Subcutaneous abdominal adipose tissue (tissue), 5 donors: ENCODE results near the gene PLXNA4.

Experiments
- H3K27ac ChIP-seq: one replicate; pipeline ENCODE4 v1.7.0; 2013; ENCODE audit warnings: low read depth, mild to moderate bottlenecking, inconsistent platforms, low read length, moderate library complexity
- H3K27me3 ChIP-seq, 5 donors: one replicate each; pipeline ENCODE4 v1.7.0; 2013; ENCODE audit warnings: low read length in 5 of 5, inconsistent platforms in 1 of 5; ENCODE audit not compliant: control insufficient read depth in 5 of 5, insufficient read depth in 4 of 5
- H3K36me3 ChIP-seq, 5 donors: one replicate each; pipeline ENCODE4 v1.7.0; 2013; ENCODE audit warnings: low read length in 5 of 5; ENCODE audit not compliant: control insufficient read depth in 5 of 5, insufficient read depth in 5 of 5
- H3K4me1 ChIP-seq, 5 donors: one replicate each; pipeline ENCODE4 v1.7.0; 2013; ENCODE audit warnings: low read length in 5 of 5, mild to moderate bottlenecking in 3 of 5, moderate library complexity in 1 of 5; ENCODE audit not compliant: control insufficient read depth in 5 of 5, insufficient read depth in 5 of 5
- H3K4me3 ChIP-seq, 5 donors: one replicate each; pipeline ENCODE4 v1.7.0; 2013; ENCODE audit warnings: low read length in 5 of 5, low read depth in 1 of 5
- H3K9ac ChIP-seq, 5 donors: one replicate each; pipeline ENCODE4 v1.7.0; 2013; ENCODE audit warnings: low read length in 5 of 5, mild to moderate bottlenecking in 4 of 5, moderate library complexity in 3 of 5
- H3K9me3 ChIP-seq, 5 donors: one replicate each; pipeline ENCODE4 v1.7.0; 2013; ENCODE audit warnings: low read length in 5 of 5; ENCODE audit not compliant: control insufficient read depth in 5 of 5
- donor health status: healthy.
- donor health status: healthy.
- donor health status: healthy.
- donor health status: healthy.
- donor health status: healthy.

PLXNA4 gene

DNA sequence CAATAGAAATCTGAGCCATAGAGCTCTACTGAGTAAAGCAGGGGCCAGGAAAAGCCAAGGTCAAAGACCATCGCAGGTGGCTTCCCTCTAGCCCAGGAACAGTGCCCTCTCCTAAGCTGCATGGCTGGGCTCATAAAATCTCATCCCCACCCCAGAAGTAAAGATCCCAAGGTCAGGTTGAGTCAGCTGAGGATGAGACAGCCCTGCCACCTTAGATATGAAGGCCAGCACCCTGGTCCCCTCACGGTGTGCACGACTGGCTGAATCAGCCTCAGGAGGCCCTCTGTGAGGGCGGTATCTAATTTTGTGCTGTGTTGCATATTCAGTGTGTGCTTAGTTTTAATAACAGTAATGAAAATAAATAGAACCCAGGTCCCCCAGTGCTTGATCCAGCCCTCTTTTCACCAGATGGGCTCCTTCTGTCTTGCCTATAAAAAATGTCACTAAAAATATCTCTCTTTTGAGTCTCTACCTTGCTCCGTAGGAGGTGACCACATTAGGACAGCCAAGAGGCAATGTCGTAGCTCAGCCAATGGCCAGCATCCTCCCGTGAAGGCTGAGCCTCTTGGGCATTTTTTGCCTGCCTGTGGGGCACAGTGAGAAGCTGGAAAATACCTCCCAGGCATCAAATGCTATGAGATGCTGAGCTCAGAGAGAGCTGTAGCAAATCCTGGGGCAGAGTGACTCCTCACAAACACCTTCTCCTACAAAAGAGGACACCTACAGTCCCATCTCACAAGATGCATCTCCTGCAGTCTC, 424.0 kb downstream of the PLXNA4 start:
- H3K36me3 ChIP-seq: peaks cover 0 to 43% (median 34%) of the 10 kb centered on the region in 5 donors
- no peak overlapping the region for H3K27ac ChIP-seq
- H3K4me3 ChIP-seq: no peak overlapping the region
- no peak overlapping the region for H3K9ac ChIP-seq
- H3K4me1 ChIP-seq: no peaks in the 10 kb centered on the region
- H3K27me3 ChIP-seq: no peaks in the 10 kb centered on the region
- no peaks in the 10 kb centered on the region for H3K9me3 ChIP-seq

DNA sequence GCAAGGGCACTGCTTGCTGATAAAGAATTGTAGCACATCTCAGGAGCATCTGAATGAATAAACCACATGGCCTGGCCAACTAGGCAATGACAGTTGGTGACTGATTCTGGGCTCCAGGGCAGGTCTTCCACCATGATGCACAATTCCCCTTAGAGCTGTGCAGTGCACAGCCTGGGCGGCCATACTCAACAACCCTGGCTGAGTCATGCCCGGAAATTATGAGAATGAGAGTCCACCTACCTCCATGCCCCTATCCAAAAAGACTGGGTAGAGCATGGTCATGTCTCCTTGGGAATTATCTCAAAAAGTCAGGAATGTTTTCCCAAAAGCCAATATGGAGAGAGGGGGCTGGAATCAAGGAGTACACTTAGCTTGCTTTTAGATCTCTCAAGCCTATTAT, 425.6 kb downstream of the PLXNA4 start:
- Histone ChIP-seq H3K36me3 (peaks cover 0 to 40% (median 30%) of the 10 kb centered on the region in 5 donors), H3K27me3 (no peaks in the 10 kb centered on the region), H3K4me1 (no peaks in the 10 kb centered on the region), H3K4me3 (no peak overlapping the region), H3K9ac (no peak overlapping the region), H3K9me3 (no peaks in the 10 kb centered on the region), H3K27ac (no peak overlapping the region)

- peaks cover 0 to 6% (median 4%) of the 10 kb centered on the region in 5 donors for H3K4me1 ChIP-seq
- no peaks in the 10 kb centered on the region for H3K27me3 ChIP-seq
- peaks cover 0 to 41% (median 30%) of the 10 kb centered on the region in 5 donors for H3K36me3 ChIP-seq
- H3K9ac ChIP-seq: no peak overlapping the region
- H3K4me3 ChIP-seq: no peak overlapping the region
- H3K27ac ChIP-seq: no peak overlapping the region
- H3K9me3 ChIP-seq: no peaks in the 10 kb centered on the region
These were observed 426.6 kb downstream of the PLXNA4 start for GRCh38 chr7:132149436-132150304.

- Histone ChIP-seq H3K9ac (no peak overlapping the region), H3K27ac (no peak overlapping the region), H3K36me3 (peaks cover 0 to 48% (median 34%) of the 10 kb centered on the region in 5 donors), H3K4me3 (no peak overlapping the region), H3K9me3 (no peaks in the 10 kb centered on the region), H3K27me3 (no peaks in the 10 kb centered on the region), H3K4me1 (peaks cover 0 to 6% (median 4%) of the 10 kb centered on the region in 5 donors)
These were observed 427.4 kb downstream of the PLXNA4 start for GRCh38 chr7:132148876-132149275.

DNA sequence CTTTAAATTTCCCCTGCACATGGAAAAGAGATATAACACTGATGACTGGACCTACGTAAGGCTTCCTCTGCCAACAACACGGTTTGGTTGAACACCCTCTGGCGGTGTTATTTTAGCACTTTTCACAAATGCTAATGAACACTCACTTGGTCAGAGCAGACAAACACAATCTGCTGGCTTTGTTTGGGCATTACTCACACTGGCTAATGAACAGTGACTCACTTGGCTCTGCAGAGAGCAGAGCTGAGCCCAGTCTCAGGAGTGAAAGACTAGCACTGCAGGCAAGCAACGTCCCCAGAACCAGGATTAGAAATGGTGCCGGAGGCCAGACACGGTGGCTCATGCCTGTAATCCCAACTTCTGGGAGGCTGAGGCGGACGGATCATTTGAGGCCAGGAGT, 430.8 kb downstream of the PLXNA4 start:
- H3K27me3 ChIP-seq: no peaks in the 10 kb centered on the region
- H3K9ac ChIP-seq: no peak overlapping the region
- peaks cover 0 to 43% (median 30%) of the 10 kb centered on the region in 5 donors for H3K36me3 ChIP-seq
- peaks cover 0 to 16% (median 11%) of the 10 kb centered on the region in 5 donors for H3K4me1 ChIP-seq
- no peak overlapping the region for H3K4me3 ChIP-seq
- no peak overlapping the region for H3K27ac ChIP-seq
- no peaks in the 10 kb centered on the region for H3K9me3 ChIP-seq

DNA sequence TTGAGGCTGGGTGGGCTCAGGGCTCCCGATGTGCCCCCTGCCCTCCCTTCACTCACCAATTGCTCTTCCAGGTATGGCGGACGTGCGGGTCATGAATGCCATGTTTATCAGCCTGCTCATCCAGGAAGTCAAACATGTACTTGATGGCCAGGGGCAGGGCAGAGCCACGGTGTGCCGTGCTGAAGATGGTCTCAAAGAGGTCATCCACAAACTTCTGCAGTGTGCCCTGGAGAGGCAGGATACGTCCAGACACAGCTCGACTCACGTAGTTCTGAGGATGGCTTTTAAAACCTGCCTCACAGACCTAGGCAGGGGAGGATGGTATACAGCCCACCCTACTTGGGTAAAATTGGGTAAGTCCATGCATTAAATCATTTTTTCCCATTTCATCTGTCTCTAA, 431.2 kb downstream of the PLXNA4 start:
- no peak overlapping the region for H3K4me3 ChIP-seq
- H3K9me3 ChIP-seq: no peaks in the 10 kb centered on the region
- no peak overlapping the region for H3K9ac ChIP-seq
- no peaks in the 10 kb centered on the region for H3K27me3 ChIP-seq
- H3K27ac ChIP-seq: no peak overlapping the region
- H3K36me3 ChIP-seq: peaks cover 0 to 47% (median 30%) of the 10 kb centered on the region in 5 donors
- H3K4me1 ChIP-seq: peaks cover 0 to 16% (median 11%) of the 10 kb centered on the region in 5 donors

DNA sequence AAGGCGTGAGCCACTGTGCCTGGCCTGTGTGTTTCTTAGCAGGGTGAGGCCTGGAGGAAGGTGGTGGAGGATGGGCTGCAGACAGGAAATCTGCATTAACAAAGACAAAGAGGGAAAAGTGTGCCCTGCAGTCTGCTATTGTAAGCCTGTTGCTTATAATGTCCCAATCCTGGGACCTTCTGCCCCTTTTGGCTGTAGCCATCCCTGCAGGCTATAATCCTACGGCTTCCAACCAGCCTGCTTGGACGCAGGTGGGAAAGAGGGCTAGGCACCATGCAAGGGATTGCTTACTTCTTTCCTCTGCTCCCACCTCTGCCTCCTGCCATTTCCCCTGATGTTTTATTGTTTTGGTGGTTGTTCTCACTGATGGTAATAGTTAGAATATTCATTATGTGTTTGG, 434.3 kb downstream of the PLXNA4 start:
- Histone ChIP-seq H3K9me3 (no peaks in the 10 kb centered on the region), H3K9ac (no peak overlapping the region), H3K4me3 (no peak overlapping the region), H3K36me3 (peaks cover 0 to 54% (median 35%) of the 10 kb centered on the region in 5 donors), H3K27ac (no peak overlapping the region), H3K4me1 (peaks cover 0 to 16% (median 11%) of the 10 kb centered on the region in 5 donors), H3K27me3 (no peaks in the 10 kb centered on the region)

GRCh38 chr7:132141109-132141508, 435.2 kb downstream of the PLXNA4 start:
- no peaks in the 10 kb centered on the region for H3K9me3 ChIP-seq
- no peaks in the 10 kb centered on the region for H3K27me3 ChIP-seq
- no peak overlapping the region for H3K27ac ChIP-seq
- H3K9ac ChIP-seq: no peak overlapping the region
- peaks cover 0 to 55% (median 29%) of the 10 kb centered on the region in 5 donors for H3K36me3 ChIP-seq
- no peak overlapping the region for H3K4me3 ChIP-seq
- H3K4me1 ChIP-seq: peaks cover 0 to 16% (median 11%) of the 10 kb centered on the region in 5 donors

DNA sequence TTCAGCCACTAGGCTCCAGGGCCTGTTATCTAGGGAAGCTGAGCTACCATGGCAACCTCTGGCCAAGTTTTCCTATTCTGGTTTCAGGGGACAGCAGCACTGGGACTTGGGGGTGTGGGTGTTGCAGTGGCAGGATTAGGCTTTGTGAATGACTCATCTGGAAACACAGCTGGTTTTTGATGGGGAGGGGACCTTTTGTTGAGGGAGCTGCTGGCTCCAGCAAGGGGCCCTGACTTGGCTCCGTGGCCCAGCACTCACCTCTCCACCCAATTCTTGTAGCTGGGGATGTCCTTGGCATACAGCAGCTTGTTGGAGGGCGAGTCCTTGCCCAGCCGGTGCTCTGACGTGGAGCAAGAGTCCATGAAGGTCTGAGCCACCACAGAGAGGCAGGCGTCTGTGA, 435.9 kb downstream of the PLXNA4 start:
- H3K9me3 ChIP-seq: no peaks in the 10 kb centered on the region
- H3K27me3 ChIP-seq: no peaks in the 10 kb centered on the region
- peaks cover 0 to 13% (median 10%) of the 10 kb centered on the region in 5 donors for H3K4me1 ChIP-seq
- no peak overlapping the region for H3K9ac ChIP-seq
- no peak overlapping the region for H3K4me3 ChIP-seq
- H3K27ac ChIP-seq: no peak overlapping the region
- peaks cover 0 to 60% (median 29%) of the 10 kb centered on the region in 5 donors for H3K36me3 ChIP-seq

DNA sequence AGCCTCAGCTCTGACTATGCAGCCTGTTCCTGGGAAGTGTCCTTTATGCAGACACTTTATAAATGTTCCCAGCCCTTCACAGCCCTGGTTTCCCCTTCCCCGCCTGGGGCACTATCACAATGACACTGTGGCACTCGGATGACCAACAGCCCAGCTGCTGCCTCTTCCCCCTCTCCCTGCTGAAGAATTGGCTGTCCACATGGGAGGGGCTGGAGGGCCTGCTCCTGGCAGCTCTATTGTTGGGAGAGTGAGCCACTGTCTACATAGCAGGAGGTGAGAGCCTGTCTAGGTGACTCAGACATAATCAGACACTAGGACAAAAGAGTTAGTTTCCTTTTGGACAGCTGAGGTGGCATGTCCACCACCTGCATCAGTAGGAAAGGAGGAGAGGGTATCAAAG, 437.5 kb downstream of the PLXNA4 start:
- Histone ChIP-seq H3K36me3 (peaks cover 0 to 49% (median 24%) of the 10 kb centered on the region in 5 donors), H3K9me3 (no peaks in the 10 kb centered on the region), H3K9ac (no peak overlapping the region), H3K27ac (no peak overlapping the region), H3K4me1 (peaks cover 0 to 10% (median 7%) of the 10 kb centered on the region in 5 donors), H3K4me3 (no peak overlapping the region), H3K27me3 (no peaks in the 10 kb centered on the region)
